K562 (cell line): ENCODE measurements around the gene FOXK2. TPM values are rescaled to one million over a fixed set of nuclear protein-coding genes. Genes with fewer than 3 reads are reported as not detected.

Experiments
- CBFA2T3 ChIP-seq: fragments of 450-650 bp; IDR thresholded peaks from 2 replicates; pipeline ENCODE4 v1.6.1; 2017
- CEBPB ChIP-seq: fragments of 450-650 bp; IDR thresholded peaks from 2 replicates; pipeline ENCODE4 v1.6.1; 2016; ENCODE audit warnings: missing genetic modification characterization, missing compliant biosample characterization
- EP400 ChIP-seq: fragments of 450-650 bp; IDR thresholded peaks from 2 replicates; pipeline ENCODE4 v1.6.1; 2017; ENCODE audit warnings: antibody characterized with exemption, mild to moderate bottlenecking, moderate library complexity
- FOXM1 ChIP-seq, 2 experiments: fragments of 450-650 bp in 1 of 2; sonication (generic) in 1 of 2; formaldehyde crosslinking in 1 of 2; IDR thresholded peaks; 2 replicates each; pipeline versions ENCODE4 v1.6.1 to v1.9.0; 2017 to 2022; ENCODE audit warnings: low read depth in 2 of 2, mild to moderate bottlenecking in 2 of 2, missing genetic modification reagents in 1 of 2, moderate library complexity in 1 of 2
- GTF2E2 ChIP-seq: fragments of 200-800 bp; sonication (Bioruptor generic); IDR thresholded peaks from 2 replicates; pipeline ENCODE4 v1.6.1; 2016; ENCODE audit warnings: missing genetic modification characterization, missing compliant biosample characterization
- ILK ChIP-seq: fragments of 450-650 bp; IDR thresholded peaks from 2 replicates; pipeline ENCODE4 v1.6.1; 2016; ENCODE audit warnings: missing genetic modification characterization, low read depth, mild to moderate bottlenecking, missing compliant biosample characterization, moderate library complexity, borderline replicate concordance
- IRF2 ChIP-seq: sonication (generic); formaldehyde crosslinking; IDR thresholded peaks from 2 replicates; pipeline ENCODE4 v1.8.1; 2022; ENCODE audit warnings: mild to moderate bottlenecking, missing genetic modification reagents
- MAFK ChIP-seq: IDR thresholded peaks from 2 replicates; pipeline ENCODE4 v1.6.1; 2011; ENCODE audit warnings: low read length, improper control_type of control experiment
- NEUROD1 ChIP-seq: fragments of 150-350 bp; IDR thresholded peaks from 2 replicates; pipeline ENCODE4 v1.6.1; 2014; ENCODE audit warnings: borderline replicate concordance, low read length, low read depth; ENCODE audit not compliant: partially characterized antibody
- NR1H2 ChIP-seq: sonication (generic); formaldehyde crosslinking; IDR thresholded peaks from 2 replicates; pipeline ENCODE4 v1.4.0; 2020; ENCODE audit warnings: mild to moderate bottlenecking, missing genetic modification reagents
- NUFIP1 ChIP-seq: fragments of 450-650 bp; IDR thresholded peaks from 2 replicates; pipeline ENCODE4 v1.6.1; 2018; ENCODE audit not compliant: partially characterized antibody
- PHF20 ChIP-seq: fragments of 450-650 bp; IDR thresholded peaks from 2 replicates; pipeline ENCODE4 v1.6.1; 2018; ENCODE audit not compliant: partially characterized antibody
- PHF8 ChIP-seq: fragments of 200-600 bp; sonication (generic); IDR thresholded peaks from 2 replicates; pipeline ENCODE4 v1.6.1; 2012; ENCODE audit warnings: mixed run types, mild to moderate bottlenecking, inconsistent platforms, low read length, moderate library complexity, borderline replicate concordance
- POLR2A ChIP-seq: fragments of 450-650 bp; conservative IDR thresholded peaks from 2 replicates; pipeline ENCODE4 v1.6.1; 2016
- RCOR1 ChIP-seq, 2 experiments: IDR thresholded peaks; 2 replicates each; pipeline ENCODE4 v1.6.1; 2012; ENCODE audit warnings: low read depth in 2 of 2, low read length in 2 of 2, borderline replicate concordance in 1 of 2, improper control_type of control experiment in 1 of 2
- SRF ChIP-seq, 2 experiments: fragments of 250-450, 450-650 bp in 1 of 2; sonication (Bioruptor Pico) in 1 of 2; sonication (generic) in 1 of 2; formaldehyde crosslinking; IDR thresholded peaks; 2 replicates each; pipeline versions ENCODE4 v1.5.0 to v1.5.1; 2020 to 2022; ENCODE audit warnings: mild to moderate bottlenecking in 1 of 2, missing genetic modification reagents in 1 of 2
- SUPT5H ChIP-seq: fragments of 450-650 bp; IDR thresholded peaks from 2 replicates; pipeline ENCODE4 v1.6.1; 2016
- TCF3 ChIP-seq: sonication (generic); formaldehyde crosslinking; IDR thresholded peaks from 2 replicates; pipeline ENCODE4 v1.4.0; 2020; ENCODE audit warnings: mild to moderate bottlenecking, missing genetic modification reagents
- TEAD1 ChIP-seq, 2 experiments: fragments of 450-650 bp in 1 of 2; sonication (generic) in 1 of 2; formaldehyde crosslinking; IDR thresholded peaks; 2 replicates each; pipeline versions ENCODE4 v1.4.0 to v1.8.0; 2020 to 2022; ENCODE audit warnings: mild to moderate bottlenecking in 2 of 2, missing genetic modification reagents in 1 of 2
- TOE1 ChIP-seq, 2 experiments: fragments of 450-650 bp in 1 of 2; sonication (generic) in 1 of 2; formaldehyde crosslinking in 1 of 2; IDR thresholded peaks; 2 replicates each; pipeline versions ENCODE4 v1.7.1 to v1.8.0; 2016 to 2022; ENCODE audit warnings: borderline replicate concordance in 2 of 2, mild to moderate bottlenecking in 2 of 2, antibody characterized with exemption in 1 of 2, inconsistent platforms in 1 of 2, low read depth in 1 of 2, missing genetic modification reagents in 1 of 2, moderate library complexity in 1 of 2
- polyA plus RNA-seq, 8 experiments: library from polyadenylated mRNA; depleted of rRNA in 4 of 8; stranded (reverse) in 5 of 8; unstranded in 3 of 8; fragments of >200 nt; fragmentation: Nextera tagmentation in 2 of 8; fragmentation: Illumina TruSeq in 1 of 8; extraction: Ambion mirVana in 2 of 8; extraction: Trizol in 1 of 8; gene quantifications; 2 replicates each; pipeline versions ENCODE4 v1.2.1 to v1.2.3, GENCODE V29; 2011 to 2014; ENCODE audit warnings: inconsistent platforms in 1 of 8, missing spikeins in 1 of 8
- total RNA-seq, 7 experiments: library from RNA; depleted of rRNA in 6 of 7; stranded (reverse); fragments of >200 nt in 6 of 7; fragmentation: Illumina TruSeq in 2 of 7; extraction: Trizol in 2 of 7; gene quantifications; 2 replicates each; pipeline versions ENCODE4 v1.2.1 to v1.2.3, GENCODE V29; 2011 to 2021; ENCODE audit warnings: low replicate concordance in 1 of 7
- TF ChIP-seq, protein P1 (sequence below): sonication (generic); formaldehyde crosslinking; IDR thresholded peaks from 2 replicates; pipeline ENCODE4 v1.9.0; 2022; ENCODE audit warnings: mild to moderate bottlenecking, missing genetic modification reagents
- TF ChIP-seq, protein P2 (sequence below): sonication (generic); formaldehyde crosslinking; IDR thresholded peaks from 2 replicates; pipeline ENCODE4 v1.8.0; 2022; ENCODE audit warnings: mild to moderate bottlenecking, low read depth, missing genetic modification reagents
- TF ChIP-seq, protein P3 (sequence below), 2 experiments: IDR thresholded peaks; 2 replicates each; pipeline ENCODE4 v1.6.1; 2012; ENCODE audit warnings: improper control_type of control experiment in 2 of 2, low read depth in 2 of 2, low read length in 2 of 2, borderline replicate concordance in 1 of 2

The FOXK2 gene
- total and polyA plus RNA-seq, 9 of the 15 experiments (the other 6 are each of a cell fraction or from before 2014, with no cell fraction given) = 3.0 to 86.0 (median 44.1) TPM

DNA sequence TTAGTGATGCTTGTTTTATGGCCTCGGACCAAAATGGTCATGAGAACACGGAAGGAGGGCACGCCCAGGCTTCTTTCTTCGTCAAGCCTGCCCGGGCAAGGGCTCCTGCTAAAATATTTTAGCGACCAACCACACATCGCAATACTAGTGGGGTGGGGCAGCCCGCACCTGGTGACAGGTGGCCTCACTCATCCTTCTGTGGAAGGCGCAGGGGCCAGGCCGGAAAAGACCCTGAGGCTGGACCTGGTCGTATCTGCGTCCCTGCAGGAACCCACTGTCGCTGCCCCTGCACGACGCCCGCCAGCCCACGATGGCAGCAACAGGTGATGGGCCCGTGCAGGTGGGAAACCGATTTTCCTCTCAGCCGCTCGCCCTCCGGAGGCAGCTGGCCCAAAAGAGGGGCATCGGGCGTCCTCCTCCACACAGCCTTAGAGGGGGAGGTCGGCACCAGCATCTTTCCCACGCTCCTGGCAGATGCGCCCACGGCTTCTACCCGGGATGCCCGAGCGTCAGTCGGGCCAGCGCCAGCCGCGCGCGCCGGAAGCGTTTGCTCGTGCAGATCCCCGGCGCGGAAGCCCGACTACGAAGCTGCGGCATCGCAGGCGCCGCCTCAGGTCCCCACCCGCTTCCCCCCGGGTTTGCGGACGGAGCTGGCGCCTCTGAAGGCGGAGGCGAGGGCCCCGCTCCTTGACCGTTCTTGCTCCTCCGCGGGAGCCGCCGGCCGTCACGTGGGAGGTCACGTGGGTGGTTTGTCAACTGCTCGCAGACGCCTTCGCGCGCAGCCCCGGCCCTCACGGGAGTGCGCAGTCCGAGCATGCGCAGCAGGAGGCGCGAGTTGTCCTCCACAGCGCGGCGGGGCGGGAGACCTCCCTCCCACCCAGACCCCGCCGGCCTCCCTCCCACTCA, 22.8 kb upstream of the FOXK2 start (continued):
- TF ChIP-seq, protein P1, sequence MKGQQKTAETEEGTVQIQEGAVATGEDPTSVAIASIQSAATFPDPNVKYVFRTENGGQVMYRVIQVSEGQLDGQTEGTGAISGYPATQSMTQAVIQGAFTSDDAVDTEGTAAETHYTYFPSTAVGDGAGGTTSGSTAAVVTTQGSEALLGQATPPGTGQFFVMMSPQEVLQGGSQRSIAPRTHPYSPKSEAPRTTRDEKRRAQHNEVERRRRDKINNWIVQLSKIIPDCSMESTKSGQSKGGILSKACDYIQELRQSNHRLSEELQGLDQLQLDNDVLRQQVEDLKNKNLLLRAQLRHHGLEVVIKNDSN (CRISPR knock-in tag) = peak; percentile 98
- TF ChIP-seq EP400 = peak; percentile 66; the same call in 1 of the 2 replicates
- 0 out of 4 replicates have a peak, but pooled peaks of 1 of the 2 experiments have one; percentile 5 for TF ChIP-seq SRF (CRISPR knock-in tag; IDR thresholded peaks at IDR 0.05)
- TF ChIP-seq TEAD1 (CRISPR knock-in tag; IDR thresholded peaks at IDR 0.05) = peak; percentile 31 to 78; a peak in 2 of 4 replicates
- no peak for TF ChIP-seq FOXM1 (IDR thresholded peaks at IDR 0.05; ENCODE audit: low read depth)
- peak; percentile 73 for TF ChIP-seq FOXM1 (CRISPR knock-in tag; IDR thresholded peaks at IDR 0.05; ENCODE audit: low read depth)
- peak; percentile 78 for TF ChIP-seq PHF20
- TF ChIP-seq ILK (tag) = no peak
- TF ChIP-seq TCF3 (CRISPR knock-in tag) = peak; percentile 45; the same call in 1 of the 2 replicates
- TF ChIP-seq, protein P2, sequence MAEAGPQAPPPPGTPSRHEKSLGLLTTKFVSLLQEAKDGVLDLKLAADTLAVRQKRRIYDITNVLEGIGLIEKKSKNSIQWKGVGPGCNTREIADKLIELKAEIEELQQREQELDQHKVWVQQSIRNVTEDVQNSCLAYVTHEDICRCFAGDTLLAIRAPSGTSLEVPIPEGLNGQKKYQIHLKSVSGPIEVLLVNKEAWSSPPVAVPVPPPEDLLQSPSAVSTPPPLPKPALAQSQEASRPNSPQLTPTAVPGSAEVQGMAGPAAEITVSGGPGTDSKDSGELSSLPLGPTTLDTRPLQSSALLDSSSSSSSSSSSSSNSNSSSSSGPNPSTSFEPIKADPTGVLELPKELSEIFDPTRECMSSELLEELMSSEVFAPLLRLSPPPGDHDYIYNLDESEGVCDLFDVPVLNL (CRISPR knock-in tag) = peak; percentile 87
- TF ChIP-seq CEBPB (tag) = no peak
- TF ChIP-seq, protein P3, sequence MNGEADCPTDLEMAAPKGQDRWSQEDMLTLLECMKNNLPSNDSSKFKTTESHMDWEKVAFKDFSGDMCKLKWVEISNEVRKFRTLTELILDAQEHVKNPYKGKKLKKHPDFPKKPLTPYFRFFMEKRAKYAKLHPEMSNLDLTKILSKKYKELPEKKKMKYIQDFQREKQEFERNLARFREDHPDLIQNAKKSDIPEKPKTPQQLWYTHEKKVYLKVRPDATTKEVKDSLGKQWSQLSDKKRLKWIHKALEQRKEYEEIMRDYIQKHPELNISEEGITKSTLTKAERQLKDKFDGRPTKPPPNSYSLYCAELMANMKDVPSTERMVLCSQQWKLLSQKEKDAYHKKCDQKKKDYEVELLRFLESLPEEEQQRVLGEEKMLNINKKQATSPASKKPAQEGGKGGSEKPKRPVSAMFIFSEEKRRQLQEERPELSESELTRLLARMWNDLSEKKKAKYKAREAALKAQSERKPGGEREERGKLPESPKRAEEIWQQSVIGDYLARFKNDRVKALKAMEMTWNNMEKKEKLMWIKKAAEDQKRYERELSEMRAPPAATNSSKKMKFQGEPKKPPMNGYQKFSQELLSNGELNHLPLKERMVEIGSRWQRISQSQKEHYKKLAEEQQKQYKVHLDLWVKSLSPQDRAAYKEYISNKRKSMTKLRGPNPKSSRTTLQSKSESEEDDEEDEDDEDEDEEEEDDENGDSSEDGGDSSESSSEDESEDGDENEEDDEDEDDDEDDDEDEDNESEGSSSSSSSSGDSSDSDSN (IDR thresholded peaks at IDR 0.05; ENCODE audit: borderline replicate concordance in 1 of 2, low read depth in 2 of 2, low read length in 2 of 2) = peak in 1 of 2 experiments; percentile 71; a peak in 1 of 4 replicates
- TF ChIP-seq PHF8 = peak; percentile 73; the same call in 1 of the 2 replicates
- peak in 1 of 2 experiments; percentile 53; a peak in 2 of 4 replicates for TF ChIP-seq RCOR1 (IDR thresholded peaks at IDR 0.05; ENCODE audit: borderline replicate concordance in 1 of 2, low read depth in 2 of 2, low read length in 2 of 2)
- TF ChIP-seq POLR2A = peak; percentile 61; the same call in 1 of the 2 replicates
- TF ChIP-seq NEUROD1 = no peak
- no peak for TF ChIP-seq GTF2E2 (tag)
- peak; percentile 48 for TF ChIP-seq NUFIP1
- TF ChIP-seq CBFA2T3 = no peak
- TF ChIP-seq MAFK = no peak
- peak; percentile 62; the same call in 1 of the 2 replicates for TF ChIP-seq SUPT5H
- TF ChIP-seq TOE1 (IDR thresholded peaks at IDR 0.05; ENCODE audit: borderline replicate concordance) = peak; percentile 98
- peak; percentile 36 for TF ChIP-seq TOE1 (CRISPR knock-in tag; IDR thresholded peaks at IDR 0.05; ENCODE audit: borderline replicate concordance, low read depth)
- TF ChIP-seq IRF2 = peak; percentile 73; the same call in 1 of the 2 replicates
- TF ChIP-seq NR1H2 = 0 out of 2 replicates have a peak, but pooled peaks have one; percentile 15
